Esophagus muscularis mucosa (tissue), 4 donors: ENCODE data around the gene ATP5MK. TPM values are rescaled to one million over a fixed set of nuclear protein-coding genes. Genes with fewer than 3 reads are reported as not detected.

ENCODE experiments used
- DNase-seq: peaks from one replicate; pipeline ENCODE4 v3.0.0-alpha.2; 2017; ENCODE audit errors: extremely low spot score
- H3K27ac ChIP-seq, 4 donors: fragments of 200-600 bp; sonication (generic); replicated peaks in 1 of 4; 1 replicate in 3 of 4; 2 replicates in 1 of 4; pipeline ENCODE4 v1.5.1; 2016 to 2019; ENCODE audit warnings: mild to moderate bottlenecking in 1 of 4
- H3K27me3 ChIP-seq, 4 donors: fragments of 200-600 bp; sonication (generic); one replicate each; pipeline versions ENCODE4 v1.5.1 to v1.6.0; 2016 to 2019
- H3K36me3 ChIP-seq, 4 donors: fragments of 200-600 bp; sonication (generic); one replicate each; pipeline ENCODE4 v1.5.1; 2016 to 2019
- H3K4me1 ChIP-seq, 4 donors: fragments of 200-600 bp; sonication (generic); one replicate each; pipeline ENCODE4 v1.5.1; 2016 to 2019
- H3K4me3 ChIP-seq, 4 donors: fragments of 200-600 bp; sonication (generic); 1 replicate in 2 of 4; 2 replicates in 2 of 4; pipeline ENCODE4 v1.5.1; 2016 to 2019; ENCODE audit warnings: mild to moderate bottlenecking in 4 of 4, moderate library complexity in 1 of 4
- H3K9me3 ChIP-seq, 4 donors: fragments of 200-600 bp; sonication (generic); 1 replicate in 3 of 4; 2 replicates in 1 of 4; pipeline ENCODE4 v1.5.1; 2016 to 2019
- EP300 ChIP-seq: sonication (generic); formaldehyde crosslinking; IDR thresholded peaks from one replicate; pipeline ENCODE4 v1.6.1; 2017; ENCODE audit warnings: antibody characterized with exemption
- POLR2A ChIP-seq: fragments of 450-650 bp; IDR thresholded peaks from one replicate; pipeline ENCODE4 v1.6.1; 2017; ENCODE audit warnings: antibody characterized with exemption, moderate library complexity, mild to moderate bottlenecking, low read depth
- POLR2AphosphoS5 ChIP-seq, 2 donors: sonication (generic); formaldehyde crosslinking; IDR thresholded peaks; one replicate each; pipeline ENCODE4 v1.6.1; 2017; ENCODE audit warnings: antibody characterized with exemption in 2 of 2
- WGBS: methylation state at CpG from one replicate; pipeline ENCODE4 v1.1.5; 2018; 5-methylcytosine and 5-hydroxymethylcytosine counted together
- intact Hi-C: fragments of 100-400 bp; cut with DNase I; formaldehyde crosslinking; loops from one replicate; pipeline ENCODE4 v1.15.1; 2023
- total RNA-seq, 4 donors: library from RNA; depleted of rRNA; stranded (reverse); fragments of >200 nt; gene quantifications; one replicate each; pipeline versions ENCODE4 v1.1.0 to v1.2.1, GENCODE V29; 2016
- TF ChIP-seq, protein P1 (sequence below), 3 experiments: fragments of 200-600 bp in 2 of 3; fragments of 450-650 bp in 1 of 3; sonication (generic) in 2 of 3; IDR thresholded peaks; one replicate each; pipeline ENCODE4 v1.5.1; 2017 to 2019; ENCODE audit warnings: antibody characterized with exemption in 3 of 3, mild to moderate bottlenecking in 2 of 3, moderate library complexity in 1 of 3

The ATP5MK gene
- total RNA-seq, 4 donors from 2014 or later, result 199 to 591 (median 327) TPM

DNA sequence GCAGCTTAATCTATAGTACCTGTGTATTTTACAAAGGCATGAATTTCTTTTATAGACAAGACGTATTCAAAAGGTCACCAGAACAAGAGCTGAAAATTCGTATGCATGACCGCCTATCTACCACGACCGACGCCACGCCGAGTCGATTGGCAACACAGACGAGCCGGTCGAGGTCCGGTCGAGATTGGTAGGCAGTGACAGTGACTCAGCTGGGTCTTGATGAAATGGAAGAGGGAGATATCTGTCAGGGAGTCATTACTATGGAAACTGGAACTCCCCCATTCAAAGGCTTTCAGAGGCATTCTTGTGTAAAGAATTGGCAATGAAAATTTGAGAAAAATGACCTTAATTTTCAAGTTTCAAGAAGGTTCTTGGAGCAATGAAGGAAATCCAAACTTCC lies 2.1 kb downstream of the ATP5MK start:
- WGBS, result 90% methylated on average over 14 of the region's 14 CpGs
- Histone ChIP-seq H3K36me3 (peaks cover 38 to 59% (median 41%) of the 10 kb centered on the region in 4 donors), H3K4me3 (no peak overlapping the region), H3K9me3 (no peaks in the 10 kb centered on the region), H3K27ac (no peak overlapping the region), H3K27me3 (no peaks in the 10 kb centered on the region), H3K4me1 (peaks cover 34 to 48% (median 43%) of the 10 kb centered on the region in 4 donors)
- TF ChIP-seq POLR2AphosphoS5 (IDR thresholded peaks at IDR 0.05), result no peak
- no peak for TF ChIP-seq POLR2A
- TF ChIP-seq EP300, result no peak
- TF ChIP-seq, protein P1, sequence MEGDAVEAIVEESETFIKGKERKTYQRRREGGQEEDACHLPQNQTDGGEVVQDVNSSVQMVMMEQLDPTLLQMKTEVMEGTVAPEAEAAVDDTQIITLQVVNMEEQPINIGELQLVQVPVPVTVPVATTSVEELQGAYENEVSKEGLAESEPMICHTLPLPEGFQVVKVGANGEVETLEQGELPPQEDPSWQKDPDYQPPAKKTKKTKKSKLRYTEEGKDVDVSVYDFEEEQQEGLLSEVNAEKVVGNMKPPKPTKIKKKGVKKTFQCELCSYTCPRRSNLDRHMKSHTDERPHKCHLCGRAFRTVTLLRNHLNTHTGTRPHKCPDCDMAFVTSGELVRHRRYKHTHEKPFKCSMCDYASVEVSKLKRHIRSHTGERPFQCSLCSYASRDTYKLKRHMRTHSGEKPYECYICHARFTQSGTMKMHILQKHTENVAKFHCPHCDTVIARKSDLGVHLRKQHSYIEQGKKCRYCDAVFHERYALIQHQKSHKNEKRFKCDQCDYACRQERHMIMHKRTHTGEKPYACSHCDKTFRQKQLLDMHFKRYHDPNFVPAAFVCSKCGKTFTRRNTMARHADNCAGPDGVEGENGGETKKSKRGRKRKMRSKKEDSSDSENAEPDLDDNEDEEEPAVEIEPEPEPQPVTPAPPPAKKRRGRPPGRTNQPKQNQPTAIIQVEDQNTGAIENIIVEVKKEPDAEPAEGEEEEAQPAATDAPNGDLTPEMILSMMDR (IDR thresholded peaks at IDR 0.05), result no peak
- intact Hi-C loops, result no loop called here
- no peak for DNase-seq

DNA sequence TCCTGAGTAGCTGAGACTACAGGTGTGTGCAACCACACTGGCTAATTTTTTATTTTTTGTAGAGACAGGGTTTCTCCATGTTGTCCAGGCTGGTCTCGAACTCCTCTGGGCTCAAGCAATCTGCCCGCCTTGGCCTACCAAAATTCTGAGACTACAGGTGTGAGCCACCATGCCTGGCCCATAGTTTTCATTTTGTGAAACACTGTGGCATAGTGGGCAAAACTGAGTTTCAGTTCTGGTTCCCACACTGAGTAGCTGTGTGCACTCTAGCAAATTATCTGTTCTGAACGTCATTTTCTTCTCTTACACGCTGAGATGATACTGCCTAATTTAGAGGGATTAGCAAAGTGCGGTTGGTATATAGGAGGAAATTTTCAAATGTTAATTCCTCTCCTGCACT lies 13.5 kb downstream of the ATP5MK start:
- TF ChIP-seq, protein P1 (IDR thresholded peaks at IDR 0.05), result no peak
- TF ChIP-seq POLR2AphosphoS5 (IDR thresholded peaks at IDR 0.05), result no peak
- no peak for TF ChIP-seq POLR2A
- TF ChIP-seq EP300, result no peak
- no peaks in the 10 kb centered on the region for H3K4me1 ChIP-seq
- intact Hi-C loops, result no loop called here
- no peak overlapping the region for H3K27ac ChIP-seq
- no peaks in the 10 kb centered on the region for H3K27me3 ChIP-seq
- 91% methylated on average over 5 of the region's 5 CpGs for WGBS
- DNase-seq, result no peak
- no peaks in the 10 kb centered on the region for H3K9me3 ChIP-seq
- H3K36me3 ChIP-seq, result peaks cover 18 to 96% (median 75%) of the 10 kb centered on the region in 4 donors
- no peak overlapping the region for H3K4me3 ChIP-seq

DNA sequence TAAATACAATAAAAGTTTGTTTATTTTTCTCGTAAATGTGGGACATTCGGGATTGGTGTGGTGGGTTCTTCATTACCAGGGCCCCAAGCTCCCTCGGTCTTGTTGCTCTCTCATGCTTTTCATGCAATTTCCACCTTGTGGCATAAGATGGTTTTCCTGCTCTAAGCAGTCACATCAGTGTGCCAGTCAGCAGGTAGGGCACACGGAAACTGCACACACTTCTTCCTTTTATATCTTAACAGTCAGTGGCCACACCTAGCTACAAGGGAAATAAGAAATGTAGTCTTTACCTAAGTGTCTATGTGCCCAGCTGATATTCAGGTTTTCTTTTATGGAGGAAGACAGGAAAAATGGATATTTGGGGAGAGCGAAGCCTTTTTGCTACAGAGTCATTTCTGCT lies 22.0 kb downstream of the ATP5MK start:
- no peak overlapping the region for H3K27ac ChIP-seq
- intact Hi-C loops, result no loop called here
- H3K4me3 ChIP-seq, result no peak overlapping the region
- WGBS, result 98% methylated on average over 5 of the region's 5 CpGs
- no peaks in the 10 kb centered on the region for H3K27me3 ChIP-seq
- H3K4me1 ChIP-seq, result peaks cover 4 to 25% (median 13%) of the 10 kb centered on the region in 4 donors
- TF ChIP-seq POLR2A (no peak), EP300 (no peak), POLR2AphosphoS5 (IDR thresholded peaks at IDR 0.05) (no peak)
- TF ChIP-seq, protein P1 (IDR thresholded peaks at IDR 0.05), result no peak
- DNase-seq, result no peak
- peaks cover 20 to 59% (median 54%) of the 10 kb centered on the region in 4 donors for H3K36me3 ChIP-seq
- no peaks in the 10 kb centered on the region for H3K9me3 ChIP-seq

DNA sequence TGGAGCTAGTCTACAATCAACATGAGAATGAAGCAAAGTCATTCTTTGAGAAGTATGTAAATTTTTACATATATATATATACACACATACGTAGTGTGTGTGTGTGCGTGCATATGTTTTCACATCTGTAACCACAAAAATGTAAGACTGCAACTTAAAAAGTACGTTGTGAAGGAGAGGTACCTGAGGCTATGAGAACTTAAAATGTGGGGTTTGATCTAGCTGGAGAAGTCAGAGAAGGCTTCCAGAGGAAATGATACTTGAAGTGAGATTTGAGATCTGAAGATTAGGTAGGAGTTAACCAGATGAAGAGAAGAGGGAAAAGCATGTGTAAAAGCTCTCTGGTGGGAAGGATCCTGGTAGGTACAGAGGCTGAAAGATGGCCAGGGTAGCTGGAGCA lies 22.7 kb downstream of the ATP5MK start:
- Histone ChIP-seq H3K27ac (no peak overlapping the region), H3K36me3 (peaks cover 13 to 52% (median 48%) of the 10 kb centered on the region in 4 donors), H3K9me3 (no peaks in the 10 kb centered on the region), H3K4me1 (peaks cover 10 to 33% (median 19%) of the 10 kb centered on the region in 4 donors), H3K27me3 (no peaks in the 10 kb centered on the region), H3K4me3 (no peak overlapping the region)
- WGBS, result 92% methylated on average over 3 of the region's 3 CpGs
- intact Hi-C loops, result no loop called here
- TF ChIP-seq POLR2AphosphoS5 (IDR thresholded peaks at IDR 0.05) (no peak), POLR2A (no peak), EP300 (no peak)
- TF ChIP-seq, protein P1 (IDR thresholded peaks at IDR 0.05), result no peak
- DNase-seq, result no peak
